DOHH2 (cell line): ENCODE data around the gene PPP1R27.

Experiments used
- CTCF ChIP-seq: fragments of 200-600 bp; sonication (generic); IDR thresholded peaks from one replicate; pipeline ENCODE4 v1.5.1; 2014; ENCODE audit warnings: antibody characterized with exemption, mild to moderate bottlenecking, low read depth, low read length; ENCODE audit not compliant: poor library complexity, severe bottlenecking
- EZH2phosphoT487 ChIP-seq: fragments of 200-600 bp; sonication (generic); IDR thresholded peaks from 2 replicates; pipeline ENCODE4 v1.6.1; 2017; ENCODE audit warnings: borderline replicate concordance, mild to moderate bottlenecking, antibody characterized with exemption, low read length, moderate library complexity, mixed read lengths

GRCh38 chr17:81812571-81813370, 22.1 kb downstream of the PPP1R27 start:
- TF ChIP-seq CTCF = no peak
- no peak for TF ChIP-seq EZH2phosphoT487
